ENCODE measurements around the gene RASSF8.

- TF ChIP-seq CTCF (IDR thresholded peaks at IDR 0.05): no peak
- peak; percentile 49 to 62 (median 60) for TF ChIP-seq POLR2AphosphoS5 (IDR thresholded peaks at IDR 0.05)
- peak in 1 of 4 donors; percentile 40 for TF ChIP-seq POLR2A (IDR thresholded peaks at IDR 0.05)
- TF ChIP-seq EP300 (IDR thresholded peaks at IDR 0.05): no peak
These were observed 167.2 kb downstream of the RASSF8 start for GRCh38 chr12:26125400-26126339.
